GM12801 (cell line): ENCODE data around the gene SMC6.

ENCODE experiments used
- CTCF ChIP-seq: IDR thresholded peaks from one replicate; pipeline ENCODE4 v1.5.1; 2011; ENCODE audit warnings: control low read depth; ENCODE audit not compliant: insufficient read length; ENCODE audit errors: extremely low read depth

SMC6 gene

GRCh38 chr2:17729880-17730279, 23.7 kb downstream of the SMC6 start:
- no peak for TF ChIP-seq CTCF

- TF ChIP-seq CTCF, result no peak
Observed at GRCh38 chr2:17728210-17728609, 25.4 kb downstream of the SMC6 start.

- peak; percentile 29 for TF ChIP-seq CTCF
Observed at GRCh38 chr2:17719562-17720371, 33.8 kb downstream of the SMC6 start.

GRCh38 chr2:17718689-17719088, 34.9 kb downstream of the SMC6 start:
- TF ChIP-seq CTCF, result no peak

GRCh38 chr2:17717666-17718065, 35.9 kb downstream of the SMC6 start:
- no peak for TF ChIP-seq CTCF

- TF ChIP-seq CTCF, result no peak
Observed at GRCh38 chr2:17713291-17713690, 40.3 kb downstream of the SMC6 start.

GRCh38 chr2:17710547-17711248, 42.9 kb downstream of the SMC6 start:
- no peak for TF ChIP-seq CTCF
